ENCODE measurements around the gene PARD6B.

DNA sequence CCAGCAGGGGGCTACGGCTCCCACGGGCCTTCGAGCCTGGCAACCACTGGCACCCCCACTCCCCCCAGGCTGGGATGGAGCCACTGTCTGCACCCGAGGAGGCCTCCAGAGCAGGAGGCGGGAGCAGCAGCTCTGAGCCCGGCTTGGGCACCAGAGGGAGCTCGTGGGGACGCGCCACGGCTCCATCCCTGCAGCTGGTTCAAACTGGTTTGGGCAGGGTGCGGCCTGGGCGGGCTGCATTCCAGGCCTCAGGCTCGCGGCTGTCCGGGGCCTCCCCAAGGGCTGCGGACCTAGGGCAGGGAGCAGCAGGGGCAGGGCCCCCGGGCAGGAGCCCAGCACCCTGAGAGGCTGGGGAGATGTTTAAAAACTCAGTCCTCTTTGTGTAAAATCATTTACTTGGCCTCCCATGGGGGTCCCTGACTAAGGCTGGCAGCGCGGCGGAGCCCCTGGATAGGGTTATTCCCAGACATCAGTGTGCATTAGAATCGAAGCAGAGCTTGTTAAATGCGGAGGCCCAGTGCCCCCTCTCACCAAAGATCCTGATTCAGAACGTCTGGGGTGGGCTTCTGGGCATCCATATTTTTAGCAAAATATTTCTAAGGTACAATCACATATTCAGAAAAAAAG lies 59.4 kb downstream of the PARD6B start:
- TF ChIP-seq POLR2AphosphoS5 (IDR thresholded peaks at IDR 0.05) = peak; percentile 52 to 92 (median 71)
- TF ChIP-seq, protein P1, sequence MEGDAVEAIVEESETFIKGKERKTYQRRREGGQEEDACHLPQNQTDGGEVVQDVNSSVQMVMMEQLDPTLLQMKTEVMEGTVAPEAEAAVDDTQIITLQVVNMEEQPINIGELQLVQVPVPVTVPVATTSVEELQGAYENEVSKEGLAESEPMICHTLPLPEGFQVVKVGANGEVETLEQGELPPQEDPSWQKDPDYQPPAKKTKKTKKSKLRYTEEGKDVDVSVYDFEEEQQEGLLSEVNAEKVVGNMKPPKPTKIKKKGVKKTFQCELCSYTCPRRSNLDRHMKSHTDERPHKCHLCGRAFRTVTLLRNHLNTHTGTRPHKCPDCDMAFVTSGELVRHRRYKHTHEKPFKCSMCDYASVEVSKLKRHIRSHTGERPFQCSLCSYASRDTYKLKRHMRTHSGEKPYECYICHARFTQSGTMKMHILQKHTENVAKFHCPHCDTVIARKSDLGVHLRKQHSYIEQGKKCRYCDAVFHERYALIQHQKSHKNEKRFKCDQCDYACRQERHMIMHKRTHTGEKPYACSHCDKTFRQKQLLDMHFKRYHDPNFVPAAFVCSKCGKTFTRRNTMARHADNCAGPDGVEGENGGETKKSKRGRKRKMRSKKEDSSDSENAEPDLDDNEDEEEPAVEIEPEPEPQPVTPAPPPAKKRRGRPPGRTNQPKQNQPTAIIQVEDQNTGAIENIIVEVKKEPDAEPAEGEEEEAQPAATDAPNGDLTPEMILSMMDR (IDR thresholded peaks at IDR 0.05) = peak in 5 of 7 experiments; percentile 66 to 82 (median 69)
